ENCODE results near the gene PKMYT1.
"Not testable (repeated sequence)": the region's sequence is repeated elsewhere in the genome, so short reads cannot be mapped to it uniquely, and the experiment has no call there.

The PKMYT1 gene

DNA sequence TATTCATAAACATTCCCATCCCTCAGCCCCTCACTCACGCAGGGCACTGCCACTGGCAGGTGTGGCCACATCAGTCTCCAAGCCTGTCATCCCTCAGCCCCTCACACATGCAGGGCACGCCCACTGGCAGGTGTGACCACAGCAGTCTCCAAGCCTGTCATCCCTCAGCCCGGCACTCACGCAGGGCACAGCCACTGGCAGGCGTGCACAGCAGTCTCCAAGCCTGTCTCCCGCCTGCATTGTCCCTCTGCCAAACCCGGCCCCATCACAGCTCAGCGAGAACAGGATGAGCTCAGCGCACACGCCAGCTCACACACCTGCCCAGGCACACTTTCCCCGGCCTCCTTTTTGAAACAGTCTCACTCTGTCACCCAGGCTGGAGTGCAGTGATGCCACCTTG is 27.6 kb downstream of the PKMYT1 start:
- ChIA-PET POLR2A (no interaction called here), CTCF (interaction anchor here (1.8 kb wide), 1 partner anchor 10 kb away, joined by 15 read pairs; no protein-coding TSS in a partner anchor)
- DNase-seq (ENCODE audit: low read depth, low spot score): no peak
- H3K4me3 ChIP-seq (ENCODE audit: low read depth, low read length): no peak overlapping the region
- TF ChIP-seq CTCF (IDR thresholded peaks at IDR 0.05; ENCODE audit: insufficient read depth, low read length, missing control alignments): no peak

DNA sequence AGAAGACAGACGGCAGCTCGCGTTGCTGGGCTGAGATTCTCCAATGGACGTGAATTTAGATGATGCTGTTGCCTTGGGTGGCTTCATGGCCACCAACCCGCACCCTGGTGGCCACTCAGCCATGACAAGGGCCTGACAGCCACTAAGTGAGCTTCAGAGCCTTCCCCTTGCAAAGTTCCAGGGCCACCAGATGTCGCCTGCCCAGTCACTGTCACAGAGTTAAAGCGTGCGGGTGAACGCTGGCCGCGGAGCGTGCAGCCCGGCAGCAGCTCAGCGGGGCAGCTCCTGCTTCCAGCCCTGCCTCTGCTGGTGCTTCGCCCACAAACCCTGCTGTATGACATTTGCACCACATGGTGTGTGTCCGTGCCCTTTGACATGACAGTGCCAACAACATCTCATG is 29.5 kb downstream of the PKMYT1 start:
- no peak for DNase-seq (ENCODE audit: low read depth, low spot score)
- CTCF ChIA-PET: interaction anchor here (1.3 to 6.3 kb wide), 4 partner anchors 8 to 31 kb away, joined by 4 to 30 read pairs (median 8); no protein-coding TSS in a partner anchor
- H3K4me3 ChIP-seq (ENCODE audit: low read depth, low read length): no peak overlapping the region
- no peak for TF ChIP-seq CTCF (IDR thresholded peaks at IDR 0.05; ENCODE audit: insufficient read depth, low read length, missing control alignments)
- POLR2A ChIA-PET: no interaction called here

DNA sequence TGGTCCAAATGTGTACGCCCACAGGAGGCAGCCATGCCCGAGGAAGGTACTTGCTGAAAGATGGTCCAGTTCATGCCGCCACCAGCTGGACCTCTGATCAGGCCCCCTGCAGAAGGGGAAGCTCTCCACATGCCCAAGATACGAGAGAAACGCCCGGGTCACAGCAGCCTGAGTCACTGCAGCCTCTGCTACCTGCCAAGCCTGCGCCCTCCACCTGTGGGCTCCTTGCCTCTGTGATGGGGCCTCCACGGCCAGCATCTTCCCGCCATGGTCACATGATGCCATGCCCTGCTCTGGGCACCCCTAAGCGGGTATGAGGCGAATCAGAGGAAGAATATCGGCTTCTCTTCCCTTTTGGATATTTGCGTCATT is 29.9 kb downstream of the PKMYT1 start:
- no peak overlapping the region for H3K4me3 ChIP-seq (ENCODE audit: low read depth, low read length)
- CTCF ChIA-PET: interaction anchor here (1.3 to 6.3 kb wide), 4 partner anchors 9 to 31 kb away, joined by 4 to 30 read pairs (median 8); no protein-coding TSS in a partner anchor
- POLR2A ChIA-PET: interaction anchor here (0.6 kb wide), 1 partner anchor 12 kb away, joined by 3 read pairs; no protein-coding TSS in a partner anchor
- TF ChIP-seq CTCF (IDR thresholded peaks at IDR 0.05; ENCODE audit: insufficient read depth, low read length, missing control alignments): no peak
- no peak for DNase-seq (ENCODE audit: low read depth, low spot score)

DNA sequence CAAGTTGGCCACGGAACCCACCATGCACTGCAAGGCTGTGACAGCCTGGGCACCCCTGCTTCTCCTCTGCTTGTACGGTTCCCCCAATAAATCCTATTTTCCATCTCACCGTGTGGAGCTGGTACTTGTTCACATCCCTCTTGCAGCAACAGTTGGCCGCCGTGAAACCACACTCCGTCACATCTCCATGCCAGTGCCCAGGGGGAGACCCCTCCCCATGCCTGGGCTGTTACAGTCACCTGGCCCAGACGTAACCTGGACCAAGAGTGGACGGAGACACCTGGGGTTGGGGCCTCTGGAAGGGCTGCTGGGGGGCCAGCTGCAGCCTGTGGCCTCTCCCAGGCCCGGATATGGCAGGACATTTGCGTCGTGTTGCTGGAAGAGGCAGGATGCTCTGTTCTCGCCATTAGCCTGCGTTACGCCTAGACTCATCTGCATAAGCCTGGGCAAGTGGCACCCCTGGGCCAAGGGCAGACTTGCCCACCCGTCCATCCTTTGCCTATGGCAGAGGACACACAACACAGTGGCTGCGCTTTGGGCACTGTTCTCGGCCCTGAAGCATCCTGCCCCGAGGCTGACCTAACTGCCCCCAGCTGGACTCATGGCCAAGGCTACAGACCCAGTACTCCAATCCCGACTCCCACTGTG is 30.4 kb downstream of the PKMYT1 start:
- TF ChIP-seq CTCF (IDR thresholded peaks at IDR 0.05; ENCODE audit: insufficient read depth, low read length, missing control alignments): no peak
- no peak for DNase-seq (ENCODE audit: low read depth, low spot score)
- ChIA-PET CTCF (interaction anchor here (1.3 to 6.3 kb wide), 4 partner anchors 9 to 30 kb away, joined by 4 to 30 read pairs (median 8); no protein-coding TSS in a partner anchor), POLR2A (interaction anchor here (0.6 kb wide), 1 partner anchor 12 kb away, joined by 3 read pairs; no protein-coding TSS in a partner anchor)
- H3K4me3 ChIP-seq (ENCODE audit: low read depth, low read length): no peak overlapping the region

DNA sequence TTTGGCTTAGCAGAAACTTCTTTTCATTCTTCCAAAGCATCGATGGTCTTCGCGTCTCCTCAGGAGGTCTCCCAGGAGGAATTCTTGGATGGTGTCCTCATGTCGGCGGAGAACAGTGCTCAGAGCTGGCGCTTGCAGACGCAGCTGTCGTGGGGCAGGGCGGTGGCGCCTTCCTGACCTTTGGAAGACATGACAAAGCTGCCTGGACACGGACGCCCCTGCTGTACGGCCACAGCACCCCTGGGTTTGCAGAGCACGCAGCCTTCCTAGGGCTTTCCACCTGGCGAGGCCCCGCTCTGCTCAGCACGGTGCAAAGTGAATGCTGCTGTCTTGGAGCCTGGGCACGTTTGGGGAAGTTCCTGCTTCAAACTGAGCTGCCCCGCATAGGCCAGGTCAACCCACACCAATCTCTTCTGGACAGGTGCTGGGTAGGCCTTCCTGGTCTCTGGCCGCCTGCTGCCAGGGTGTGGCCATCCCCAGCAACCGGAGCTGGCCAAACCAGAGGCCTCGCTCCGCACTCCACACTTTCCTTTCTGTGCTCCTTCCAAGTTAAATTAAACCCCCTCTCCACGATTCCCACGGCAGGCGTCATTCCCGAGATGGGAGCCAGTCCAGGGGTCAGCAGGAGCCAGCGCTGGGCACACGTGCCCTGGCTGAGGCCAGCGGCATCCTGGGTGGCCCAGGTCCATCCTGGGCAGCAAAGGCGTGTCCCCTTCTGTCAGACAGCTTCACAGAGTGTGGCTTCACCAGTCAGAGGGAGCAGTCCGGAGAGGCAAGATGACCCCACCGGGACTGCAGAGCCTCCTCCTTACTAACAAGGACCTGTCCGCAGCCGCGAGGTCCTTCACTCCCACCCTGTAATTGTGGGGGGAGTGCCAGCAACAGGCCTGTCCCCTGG is 31.2 kb downstream of the PKMYT1 start:
- no peak overlapping the region for H3K4me3 ChIP-seq (ENCODE audit: low read depth, low read length)
- no peak for DNase-seq (ENCODE audit: low read depth, low spot score)
- ChIA-PET CTCF (interaction anchor here (1.8 to 6.3 kb wide), 3 partner anchors 13 to 29 kb away, joined by 5 to 30 read pairs (median 11); no protein-coding TSS in a partner anchor), POLR2A (no interaction called here)
- TF ChIP-seq CTCF (IDR thresholded peaks at IDR 0.05; ENCODE audit: insufficient read depth, low read length, missing control alignments): no peak

- CTCF ChIA-PET: interaction anchor here (1.1 to 6.3 kb wide), 3 partner anchors 13 to 19 kb away, joined by 4 to 30 read pairs (median 11); no protein-coding TSS in a partner anchor
- POLR2A ChIA-PET: no interaction called here
- no peak for DNase-seq (ENCODE audit: low read depth, low spot score)
- no peak for TF ChIP-seq CTCF (IDR thresholded peaks at IDR 0.05; ENCODE audit: insufficient read depth, low read length, missing control alignments)
- H3K4me3 ChIP-seq (ENCODE audit: low read depth, low read length): no peak overlapping the region
Observed at GRCh38 chr16:2946649-2947048, 33.6 kb downstream of the PKMYT1 start.

GRCh38 chr16:2943716-2944115 is 36.5 kb downstream of the PKMYT1 start:
- CTCF ChIA-PET: interaction anchor here (1.1 to 6.5 kb wide), 3 partner anchors 17 to 39 kb away, joined by 3 to 58 read pairs (median 5); no protein-coding TSS in a partner anchor
- POLR2A ChIA-PET; H3K4me3 ChIP-seq (ENCODE audit: low read depth, low read length); DNase-seq (ENCODE audit: low read depth, low spot score): not testable (repeated sequence)
